ENCODE data around the gene COL26A1.

GRCh38 chr7:101486433-101487104 lies 123.9 kb downstream of the COL26A1 start:
- TF ChIP-seq CTCF (conservative IDR thresholded peaks at IDR 0.05) (no peak), EZH2 (IDR thresholded peaks at IDR 0.05; ENCODE audit: low read depth) (no peak)

All from PC-9 (cell line).